Measurements from ENCODE around the gene CNIH3.

CNIH3 gene

DNA sequence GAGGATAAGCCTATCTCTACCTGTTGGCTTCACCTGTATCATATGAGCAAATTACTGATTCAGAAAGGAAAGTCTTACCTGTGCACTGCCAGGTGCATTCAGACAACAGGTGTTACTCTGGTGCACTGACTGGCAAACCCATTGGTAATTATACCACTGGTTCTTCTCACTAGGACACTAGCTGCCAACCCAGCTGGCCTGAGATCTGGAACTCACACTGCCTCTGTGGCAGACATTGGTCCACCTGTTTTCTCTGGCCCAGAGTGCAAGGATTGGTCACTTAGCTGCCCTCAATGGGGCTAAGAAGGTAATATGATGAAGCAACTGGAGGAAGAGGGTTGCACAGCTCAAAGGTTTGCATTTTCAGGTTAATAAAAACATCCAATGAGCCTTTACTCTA, 173.2 kb downstream of the CNIH3 start:
- POLR2A ChIA-PET = no interaction called here

More for the DNA sequence above, 173.2 kb downstream of the CNIH3 start:
- TF ChIP-seq, protein P1, sequence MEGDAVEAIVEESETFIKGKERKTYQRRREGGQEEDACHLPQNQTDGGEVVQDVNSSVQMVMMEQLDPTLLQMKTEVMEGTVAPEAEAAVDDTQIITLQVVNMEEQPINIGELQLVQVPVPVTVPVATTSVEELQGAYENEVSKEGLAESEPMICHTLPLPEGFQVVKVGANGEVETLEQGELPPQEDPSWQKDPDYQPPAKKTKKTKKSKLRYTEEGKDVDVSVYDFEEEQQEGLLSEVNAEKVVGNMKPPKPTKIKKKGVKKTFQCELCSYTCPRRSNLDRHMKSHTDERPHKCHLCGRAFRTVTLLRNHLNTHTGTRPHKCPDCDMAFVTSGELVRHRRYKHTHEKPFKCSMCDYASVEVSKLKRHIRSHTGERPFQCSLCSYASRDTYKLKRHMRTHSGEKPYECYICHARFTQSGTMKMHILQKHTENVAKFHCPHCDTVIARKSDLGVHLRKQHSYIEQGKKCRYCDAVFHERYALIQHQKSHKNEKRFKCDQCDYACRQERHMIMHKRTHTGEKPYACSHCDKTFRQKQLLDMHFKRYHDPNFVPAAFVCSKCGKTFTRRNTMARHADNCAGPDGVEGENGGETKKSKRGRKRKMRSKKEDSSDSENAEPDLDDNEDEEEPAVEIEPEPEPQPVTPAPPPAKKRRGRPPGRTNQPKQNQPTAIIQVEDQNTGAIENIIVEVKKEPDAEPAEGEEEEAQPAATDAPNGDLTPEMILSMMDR (IDR thresholded peaks at IDR 0.05; ENCODE audit: insufficient read depth, low read length, missing control alignments) = no peak
- CTCF ChIA-PET = interaction anchor here (1.2 kb wide), 1 partner anchor 64 kb away, joined by 4 read pairs; no protein-coding TSS in a partner anchor
- no peak overlapping the region for H3K4me3 ChIP-seq (ENCODE audit: low read depth, low read length)
- DNase-seq (ENCODE audit: low read depth, low spot score) = no peak
